Spleen (tissue), 11 donors: Measurements from ENCODE around the gene SEM1. TPM values are rescaled to one million over a fixed set of nuclear protein-coding genes. Genes with fewer than 3 reads are reported as not detected.
"Not testable (repeated sequence)": the region's sequence is repeated elsewhere in the genome, so short reads cannot be mapped to it uniquely, and the experiment has no call there.

Experiments
- DNase-seq: peaks from one replicate; pipeline ENCODE4 v3.0.0-alpha.2; 2020
- H3K27ac ChIP-seq, 8 donors: fragments of 200-600 bp; sonication (generic) in 7 of 8; 1 replicate in 4 of 8; 2 replicates in 4 of 8; pipeline versions ENCODE4 v1.5.0 to v1.8.0; 2016 to 2021; ENCODE audit warnings: inconsistent platforms in 4 of 8, mild to moderate bottlenecking in 4 of 8, moderate library complexity in 1 of 8
- H3K27me3 ChIP-seq, 7 donors: fragments of 200-600 bp; sonication (generic) in 6 of 7; replicated peaks in 1 of 7; 1 replicate in 4 of 7; 2 replicates in 3 of 7; pipeline versions ENCODE4 v1.5.0 to v1.8.0; 2016 to 2021; ENCODE audit warnings: inconsistent platforms in 3 of 7, mild to moderate bottlenecking in 1 of 7
- H3K36me3 ChIP-seq, 6 donors: fragments of 200-600 bp; sonication (generic) in 5 of 6; 1 replicate in 4 of 6; 2 replicates in 2 of 6; pipeline versions ENCODE4 v1.5.0 to v1.8.0; 2016 to 2021; ENCODE audit warnings: inconsistent platforms in 2 of 6
- H3K4me1 ChIP-seq, 6 donors: fragments of 200-600 bp; sonication (generic) in 5 of 6; 1 replicate in 3 of 6; 2 replicates in 3 of 6; pipeline versions ENCODE4 v1.5.0 to v1.8.0; 2016 to 2021; ENCODE audit warnings: inconsistent platforms in 3 of 6
- H3K4me3 ChIP-seq, 8 donors: fragments of 200-600 bp; sonication (generic) in 7 of 8; 1 replicate in 4 of 8; 2 replicates in 4 of 8; pipeline versions ENCODE4 v1.5.0 to v1.8.0; 2016 to 2021; ENCODE audit warnings: inconsistent platforms in 4 of 8, mild to moderate bottlenecking in 4 of 8, moderate library complexity in 2 of 8
- H3K9me3 ChIP-seq, 8 donors: fragments of 200-600 bp; sonication (generic) in 7 of 8; 1 replicate in 4 of 8; 2 replicates in 4 of 8; pipeline versions ENCODE4 v1.5.0 to v1.8.0; 2016 to 2021; ENCODE audit warnings: inconsistent platforms in 4 of 8
- CTCF ChIP-seq, 11 experiments: fragments of 200-600 bp in 7 of 11; fragments of 450-650 bp in 4 of 11; sonication (generic) in 4 of 11; IDR thresholded peaks in 8 of 11; conservative IDR thresholded peaks in 3 of 11; 1 replicate in 7 of 11; 2 replicates in 4 of 11; pipeline versions ENCODE4 v1.4.0 to v1.8.0; 2016 to 2021; ENCODE audit warnings: antibody characterized with exemption in 11 of 11, inconsistent platforms in 4 of 11, mild to moderate bottlenecking in 1 of 11
- POLR2A ChIP-seq, 3 donors: fragments of 450-650 bp; IDR thresholded peaks; one replicate each; pipeline ENCODE4 v1.5.1; 2017; ENCODE audit warnings: antibody characterized with exemption in 3 of 3, mild to moderate bottlenecking in 1 of 3
- POLR2AphosphoS5 ChIP-seq, 3 donors: sonication (generic); formaldehyde crosslinking; IDR thresholded peaks; one replicate each; pipeline ENCODE4 v1.5.1; 2017; ENCODE audit warnings: antibody characterized with exemption in 3 of 3
- WGBS, 5 donors: extraction: QIAGEN DNeasy Blood & Tissue Kit in 3 of 5; methylation state at CpG; one replicate each; pipeline versions ENCODE4 v1.1.5 to v1.1.7; 2013 to 2018; 5-methylcytosine and 5-hydroxymethylcytosine counted together
- intact Hi-C: fragments of 100-400 bp; cut with DNase I; formaldehyde crosslinking; loops from one replicate; pipeline ENCODE4 v1.15.0; 2023; ENCODE audit warnings: low total_unique reads
- polyA plus RNA-seq, 3 donors: library from polyadenylated mRNA; stranded (reverse); fragments of 200-250 nt; gene quantifications; one replicate each; pipeline ENCODE4 v1.2.1, GENCODE V29; 2013
- total RNA-seq, 7 donors: library from RNA; depleted of rRNA in 3 of 7; stranded (reverse); fragments of >200 nt in 3 of 7; fragmentation: NEBNext Ultra II Directional in 4 of 7; extraction: Animal tissue kit (Norgen Biotek cat#: 25700) in 4 of 7; gene quantifications; one replicate each; pipeline versions ENCODE4 v1.1.0 to v1.2.1, GENCODE V29; 2016 to 2021
- donor health status: healthy with polysubstance abuse.
- donor health status: DM: no; HTN: no; CAD: no; lungs with moderate emphysema.
- donor health status: DM: no; HTN: no; CAD: no.
- donor health status: Bipolar disorder and iron deficiency.
- donor health status: healthy.
- donor health status: DM: no; HTN: no; CAD: no.
- donor health status: DM: yes; HTN: yes; CAD: no.

SEM1 gene
- total and polyA plus RNA-seq, 10 donors: 15.5 to 78.6 (median 39.9) TPM

GRCh38 chr7:96707901-96708774 lies 1.5 kb downstream of the SEM1 start:
- peaks cover 0 to 24% (median 2%) of the 10 kb centered on the region in 6 donors for H3K36me3 ChIP-seq
- peaks cover 20 to 64% (median 45%) of the 10 kb centered on the region in 6 donors for H3K4me1 ChIP-seq
- TF ChIP-seq POLR2AphosphoS5 (IDR thresholded peaks at IDR 0.05) (no peak), CTCF (IDR thresholded peaks at IDR 0.05 in 8 of 11, conservative IDR thresholded peaks at IDR 0.05 in 3 of 11) (no peak)
- H3K27me3 ChIP-seq: no peaks in the 10 kb centered on the region
- WGBS, 5 donors: 91 to 97% (median 94%) methylated on average over 4 of the region's 4 CpGs
- H3K27ac ChIP-seq: no peak overlapping the region
- intact Hi-C loops: no loop called here
- H3K9me3 ChIP-seq: peaks cover 0 to 12% (median 9%) of the 10 kb centered on the region in 8 donors
- H3K4me3 ChIP-seq: peak overlapping the region in 7 of 8 donors; percentile 73 to 95 (median 87)
- DNase-seq: no peak

GRCh38 chr7:96701258-96701657 lies 8.4 kb downstream of the SEM1 start:
- TF ChIP-seq POLR2A (IDR thresholded peaks at IDR 0.05) (no peak), POLR2AphosphoS5 (IDR thresholded peaks at IDR 0.05) (no peak), CTCF (IDR thresholded peaks at IDR 0.05 in 8 of 11, conservative IDR thresholded peaks at IDR 0.05 in 3 of 11) (no peak)
- no peak overlapping the region for H3K4me3 ChIP-seq
- no peaks in the 10 kb centered on the region for H3K9me3 ChIP-seq
- DNase-seq: no peak
- 92 to 98% (median 96%) methylated on average over 3 of the region's 3 CpGs for WGBS, 5 donors
- peaks cover 9 to 72% (median 38%) of the 10 kb centered on the region in 6 donors for H3K4me1 ChIP-seq
- no peak overlapping the region for H3K27ac ChIP-seq
- intact Hi-C loops: no loop called here
- H3K36me3 ChIP-seq: peaks cover 0 to 30% (median 2%) of the 10 kb centered on the region in 6 donors
- no peaks in the 10 kb centered on the region for H3K27me3 ChIP-seq

- intact Hi-C loops: no loop called here
- DNase-seq: no peak
- peaks cover 10 to 72% (median 36%) of the 10 kb centered on the region in 6 donors for H3K4me1 ChIP-seq
- H3K9me3 ChIP-seq: no peaks in the 10 kb centered on the region
- WGBS, 5 donors: 91 to 98% (median 97%) methylated on average over 2 of the region's 2 CpGs
- no peak overlapping the region for H3K27ac ChIP-seq
- TF ChIP-seq CTCF (IDR thresholded peaks at IDR 0.05 in 8 of 11, conservative IDR thresholded peaks at IDR 0.05 in 3 of 11): no peak
- no peak overlapping the region for H3K4me3 ChIP-seq
- H3K36me3 ChIP-seq: peaks cover 0 to 24% (median 0%) of the 10 kb centered on the region in 6 donors
- H3K27me3 ChIP-seq: no peaks in the 10 kb centered on the region
Measured at GRCh38 chr7:96700516-96700915, 9.1 kb downstream of the SEM1 start.

- H3K4me3 ChIP-seq: no peak overlapping the region
- intact Hi-C loops: no loop called here
- no peaks in the 10 kb centered on the region for H3K27me3 ChIP-seq
- H3K36me3 ChIP-seq: peaks cover 0 to 26% (median 0%) of the 10 kb centered on the region in 6 donors
- DNase-seq: no peak
- no peak overlapping the region for H3K27ac ChIP-seq
- peaks cover 5 to 72% (median 28%) of the 10 kb centered on the region in 6 donors for H3K4me1 ChIP-seq
- WGBS, 5 donors: 90 to 95% (median 93%) methylated on average over 4 of the region's 4 CpGs
- no peak for TF ChIP-seq POLR2A (IDR thresholded peaks at IDR 0.05)
- no peak for TF ChIP-seq CTCF (IDR thresholded peaks at IDR 0.05 in 8 of 11, conservative IDR thresholded peaks at IDR 0.05 in 3 of 11)
- TF ChIP-seq POLR2AphosphoS5 (IDR thresholded peaks at IDR 0.05): no peak
- H3K9me3 ChIP-seq: no peaks in the 10 kb centered on the region
Measured at GRCh38 chr7:96699219-96699871, 10.3 kb downstream of the SEM1 start.

GRCh38 chr7:96698449-96698848 lies 11.2 kb downstream of the SEM1 start:
- H3K4me3 ChIP-seq, DNase-seq, H3K27me3 ChIP-seq, H3K27ac ChIP-seq, intact Hi-C loops, H3K9me3 ChIP-seq: not testable (repeated sequence)
- peaks cover 0 to 34% (median 0%) of the 10 kb centered on the region in 6 donors for H3K36me3 ChIP-seq
- 92 to 98% (median 96%) methylated on average over 7 of the region's 7 CpGs for WGBS, 5 donors
- peaks cover 3 to 72% (median 23%) of the 10 kb centered on the region in 6 donors for H3K4me1 ChIP-seq
